Neural progenitor cell (in vitro differentiated cells): ENCODE results near the gene GAB4. TPM values are rescaled to one million over a fixed set of nuclear protein-coding genes. Genes with fewer than 3 reads are reported as not detected.

Experiments used
- DNase-seq: peaks from one replicate; pipeline ENCODE4 v3.0.0-alpha.2; 2016; ENCODE audit warnings: low spot score
- H2AFZ ChIP-seq: fragments of 200-600 bp; sonication (generic); replicated peaks from 2 replicates; pipeline ENCODE4 v1.6.1; 2016; ENCODE audit warnings: antibody characterized with exemption
- H3F3A ChIP-seq: fragments of 200-600 bp; sonication (generic); 2 replicates; pipeline ENCODE4 v1.6.1; 2016; ENCODE audit warnings: antibody characterized with exemption, low read depth
- H3K27ac ChIP-seq: fragments of 200-600 bp; sonication (generic); 2 replicates; pipeline ENCODE4 v1.5.1; 2016; ENCODE audit warnings: mild to moderate bottlenecking
- H3K27me3 ChIP-seq: fragments of 200-600 bp; sonication (generic); 2 replicates; pipeline ENCODE4 v1.6.1; 2016; ENCODE audit warnings: mild to moderate bottlenecking, moderate library complexity
- H3K36me3 ChIP-seq: fragments of 200-600 bp; sonication (generic); 2 replicates; pipeline ENCODE4 v1.5.1; 2016
- H3K4me1 ChIP-seq: fragments of 200-600 bp; sonication (generic); 2 replicates; pipeline ENCODE4 v1.6.1; 2016; ENCODE audit warnings: mixed run types
- H3K4me2 ChIP-seq: fragments of 200-600 bp; sonication (generic); 2 replicates; pipeline ENCODE4 v1.6.1; 2016
- H3K4me3 ChIP-seq: fragments of 200-600 bp; sonication (generic); 2 replicates; pipeline ENCODE4 v1.5.1; 2016
- H3K79me2 ChIP-seq: fragments of 200-600 bp; sonication (generic); 2 replicates; pipeline ENCODE4 v1.6.1; 2016; ENCODE audit warnings: low read depth
- H3K9ac ChIP-seq: fragments of 200-600 bp; sonication (generic); 2 replicates; pipeline ENCODE4 v1.6.1; 2016
- H3K9me3 ChIP-seq: fragments of 200-600 bp; sonication (generic); 2 replicates; pipeline ENCODE4 v1.5.1; 2016; ENCODE audit warnings: low read depth
- H4K20me1 ChIP-seq: fragments of 200-600 bp; sonication (generic); 2 replicates; pipeline ENCODE4 v1.6.1; 2016; ENCODE audit warnings: low read depth
- H3K27ac Mint-ChIP-seq: 3 replicates; pipeline ENCODE4 v1.8.0; 2021; ENCODE audit warnings: mixed read lengths
- H3K27me3 Mint-ChIP-seq: 2 replicates; pipeline ENCODE4 v1.8.0; 2022; ENCODE audit warnings: low read depth, mild to moderate bottlenecking, inconsistent platforms, moderate library complexity, mixed read lengths; ENCODE audit not compliant: insufficient read depth
- H3K36me3 Mint-ChIP-seq: 3 replicates; pipeline ENCODE4 v1.8.0; 2021; ENCODE audit warnings: mixed read lengths
- H3K4me1 Mint-ChIP-seq: 3 replicates; pipeline ENCODE4 v1.8.0; 2021; ENCODE audit warnings: mixed read lengths
- H3K4me3 Mint-ChIP-seq: 3 replicates; pipeline ENCODE4 v1.8.0; 2021; ENCODE audit warnings: mild to moderate bottlenecking, moderate library complexity, mixed read lengths
- H3K9me3 Mint-ChIP-seq: 3 replicates; pipeline ENCODE4 v1.8.0; 2020; ENCODE audit warnings: mixed read lengths
- EZH2 ChIP-seq: fragments of 200-600 bp; sonication (generic); IDR thresholded peaks from 2 replicates; pipeline ENCODE4 v1.6.1; 2017; ENCODE audit warnings: antibody characterized with exemption, mild to moderate bottlenecking, moderate library complexity
- EZH2phosphoT487 ChIP-seq: fragments of 200-600 bp; sonication (generic); IDR thresholded peaks from 2 replicates; pipeline ENCODE4 v1.6.1; 2017; ENCODE audit warnings: antibody characterized with exemption
- total RNA-seq: library from RNA; depleted of rRNA; stranded (reverse); fragments of >200 nt; gene quantifications from 2 replicates; pipeline ENCODE4 v1.2.3, GENCODE V29; 2015; ENCODE audit warnings: low replicate concordance
- TF ChIP-seq, protein P1 (sequence below): fragments of 200-600 bp; sonication (generic); IDR thresholded peaks from 2 replicates; pipeline ENCODE4 v1.5.1; 2017; ENCODE audit warnings: antibody characterized with exemption, mild to moderate bottlenecking

Gene GAB4
- total RNA-seq, 1 donor from 2014 or later = 0.07 TPM

DNA sequence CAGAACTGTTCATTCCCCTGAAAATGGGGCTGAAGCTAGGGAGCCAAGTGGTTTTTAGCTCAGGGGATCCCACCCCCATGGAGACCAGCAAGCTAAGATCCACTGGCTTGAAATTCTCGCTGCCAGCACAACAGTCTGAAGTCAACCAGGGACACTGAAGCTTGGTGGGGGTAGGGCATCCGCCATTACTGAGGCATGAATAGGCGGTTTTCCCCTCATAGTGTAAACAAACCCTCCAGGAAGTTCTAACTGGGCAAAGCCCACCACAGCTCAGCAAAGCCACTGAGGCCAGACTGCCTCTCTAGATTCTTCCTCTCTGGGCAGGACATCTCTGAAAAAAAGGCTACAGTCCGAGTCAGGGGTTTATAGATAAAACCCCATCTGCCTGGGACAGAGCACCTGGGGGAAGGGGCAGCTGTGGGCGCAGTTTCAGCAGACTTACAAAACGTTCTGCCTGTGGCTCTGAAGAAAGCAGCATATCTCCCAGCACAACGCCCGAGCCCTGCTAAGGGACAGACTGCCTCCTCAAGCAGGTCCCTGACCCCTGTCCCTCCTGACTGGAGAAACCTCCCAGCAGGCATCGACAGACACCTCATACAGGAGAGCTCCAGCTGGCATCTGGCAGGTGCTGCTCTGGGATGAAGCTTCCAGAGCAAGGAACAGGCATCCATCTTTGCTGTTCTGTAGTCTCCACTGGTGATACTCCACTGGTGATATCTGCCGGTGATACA is 32.7 kb downstream of the GAB4 start:
- H3K4me1 ChIP-seq = no peaks in the 10 kb centered on the region
- no peak overlapping the region for H3K4me3 ChIP-seq
- Mint-ChIP-seq H3K27me3 (peaks cover 5% of the 10 kb centered on the region), H3K4me3 (no peak overlapping the region), H3K4me1 (no peaks in the 10 kb centered on the region), H3K9me3 (peaks cover 22% of the 10 kb centered on the region), H3K36me3 (no peaks in the 10 kb centered on the region), H3K27ac (no peak overlapping the region)
- H3K9ac ChIP-seq = no peak overlapping the region
- no peak overlapping the region for H2AFZ ChIP-seq
- no peaks in the 10 kb centered on the region for H3K9me3 ChIP-seq
- H3K27ac ChIP-seq = no peak overlapping the region
- no peaks in the 10 kb centered on the region for H3F3A ChIP-seq
- H3K4me2 ChIP-seq = no peak overlapping the region
- TF ChIP-seq EZH2phosphoT487 (no peak), EZH2 (no peak)
- TF ChIP-seq, protein P1, sequence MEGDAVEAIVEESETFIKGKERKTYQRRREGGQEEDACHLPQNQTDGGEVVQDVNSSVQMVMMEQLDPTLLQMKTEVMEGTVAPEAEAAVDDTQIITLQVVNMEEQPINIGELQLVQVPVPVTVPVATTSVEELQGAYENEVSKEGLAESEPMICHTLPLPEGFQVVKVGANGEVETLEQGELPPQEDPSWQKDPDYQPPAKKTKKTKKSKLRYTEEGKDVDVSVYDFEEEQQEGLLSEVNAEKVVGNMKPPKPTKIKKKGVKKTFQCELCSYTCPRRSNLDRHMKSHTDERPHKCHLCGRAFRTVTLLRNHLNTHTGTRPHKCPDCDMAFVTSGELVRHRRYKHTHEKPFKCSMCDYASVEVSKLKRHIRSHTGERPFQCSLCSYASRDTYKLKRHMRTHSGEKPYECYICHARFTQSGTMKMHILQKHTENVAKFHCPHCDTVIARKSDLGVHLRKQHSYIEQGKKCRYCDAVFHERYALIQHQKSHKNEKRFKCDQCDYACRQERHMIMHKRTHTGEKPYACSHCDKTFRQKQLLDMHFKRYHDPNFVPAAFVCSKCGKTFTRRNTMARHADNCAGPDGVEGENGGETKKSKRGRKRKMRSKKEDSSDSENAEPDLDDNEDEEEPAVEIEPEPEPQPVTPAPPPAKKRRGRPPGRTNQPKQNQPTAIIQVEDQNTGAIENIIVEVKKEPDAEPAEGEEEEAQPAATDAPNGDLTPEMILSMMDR = no peak
- H3K79me2 ChIP-seq = no peaks in the 10 kb centered on the region
- H3K27me3 ChIP-seq = no peaks in the 10 kb centered on the region
- H3K36me3 ChIP-seq = no peaks in the 10 kb centered on the region
- DNase-seq = no peak
- H4K20me1 ChIP-seq = no peaks in the 10 kb centered on the region

DNA sequence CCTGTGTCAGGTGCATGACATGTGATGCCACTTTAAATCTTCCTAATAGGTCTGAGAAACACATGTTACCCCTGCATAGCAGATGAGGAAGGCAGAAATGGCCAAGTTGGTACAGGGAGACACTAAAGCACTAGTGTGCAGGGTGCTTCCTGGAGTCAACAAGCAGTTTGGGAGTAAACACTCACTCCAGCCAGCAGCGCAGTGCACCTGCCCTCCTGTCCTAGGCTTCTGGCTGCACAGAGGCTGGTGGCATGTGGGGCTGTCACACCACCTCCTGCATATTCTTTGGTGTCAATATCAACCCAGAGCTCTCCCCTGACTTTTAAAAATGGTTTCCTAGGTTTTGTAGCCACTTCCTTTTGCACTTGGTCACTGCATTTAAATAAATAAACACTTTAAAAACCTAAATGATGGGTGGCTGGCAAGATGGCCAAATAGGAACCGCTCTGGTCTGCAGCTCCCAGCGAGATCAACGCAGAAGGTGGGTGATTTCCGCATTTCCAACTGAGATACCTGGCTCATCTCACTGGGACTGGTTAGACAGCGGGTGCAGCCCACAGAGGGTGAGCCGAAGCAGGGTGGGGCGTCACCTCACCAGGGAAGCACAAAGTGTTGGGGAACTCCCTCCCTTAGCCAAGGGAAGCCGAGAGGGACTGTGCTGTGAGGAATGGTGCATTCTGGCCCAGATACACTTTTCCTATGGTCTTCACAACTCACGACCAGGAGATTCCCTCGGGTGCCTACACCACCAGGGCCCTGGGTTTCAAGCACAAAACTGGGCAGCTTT is 33.5 kb downstream of the GAB4 start:
- H3K27ac Mint-ChIP-seq = no peak overlapping the region
- no peaks in the 10 kb centered on the region for H3F3A ChIP-seq
- no peak overlapping the region for H3K4me3 ChIP-seq
- TF ChIP-seq EZH2phosphoT487 (no peak), EZH2 (no peak)
- TF ChIP-seq, protein P1 = no peak
- no peak overlapping the region for H3K4me3 Mint-ChIP-seq
- no peaks in the 10 kb centered on the region for H3K4me1 ChIP-seq
- H3K9me3 Mint-ChIP-seq = peaks cover 17% of the 10 kb centered on the region
- H3K36me3 ChIP-seq = no peaks in the 10 kb centered on the region
- H3K4me1 Mint-ChIP-seq = no peaks in the 10 kb centered on the region
- H3K9ac ChIP-seq = no peak overlapping the region
- no peaks in the 10 kb centered on the region for H3K9me3 ChIP-seq
- H3K27ac ChIP-seq = no peak overlapping the region
- H3K4me2 ChIP-seq = no peak overlapping the region
- peaks cover 5% of the 10 kb centered on the region for H3K27me3 Mint-ChIP-seq
- H4K20me1 ChIP-seq = no peaks in the 10 kb centered on the region
- no peak for DNase-seq
- no peak overlapping the region for H2AFZ ChIP-seq
- no peaks in the 10 kb centered on the region for H3K79me2 ChIP-seq
- no peaks in the 10 kb centered on the region for H3K27me3 ChIP-seq
- H3K36me3 Mint-ChIP-seq = no peaks in the 10 kb centered on the region

DNA sequence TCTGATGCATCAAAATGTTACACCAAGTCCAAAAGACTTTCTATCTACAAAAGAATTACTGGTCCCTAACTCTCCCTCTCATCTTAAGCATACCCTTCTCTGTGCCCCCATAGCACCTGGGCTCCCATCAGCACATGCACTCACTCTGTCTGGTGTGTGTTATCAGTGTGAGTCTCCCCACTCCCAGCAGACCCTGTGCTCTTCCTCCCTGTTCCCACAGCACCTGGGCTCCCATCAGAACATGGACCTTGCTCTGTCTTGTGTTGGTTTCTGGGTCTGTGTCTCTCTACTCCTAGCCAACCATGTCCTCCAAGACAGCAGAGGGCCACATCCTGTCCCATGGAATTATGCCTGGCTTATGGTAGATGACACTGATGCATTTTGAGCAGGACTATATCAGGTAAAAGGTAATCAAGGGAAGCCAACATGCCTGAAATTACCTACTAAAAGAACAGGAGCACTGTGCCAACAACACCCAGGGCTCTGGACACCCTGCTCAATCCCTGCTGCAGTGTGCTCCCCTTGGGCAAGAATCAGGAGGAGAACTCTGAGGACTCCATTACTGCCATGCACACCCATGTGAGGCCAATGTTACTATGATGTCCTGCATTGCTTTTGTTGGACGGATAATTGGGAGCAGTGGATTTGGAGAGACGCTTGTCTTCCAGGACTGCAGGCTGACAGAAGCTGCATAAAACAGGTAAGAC is 34.3 kb downstream of the GAB4 start:
- no peaks in the 10 kb centered on the region for H3K4me1 Mint-ChIP-seq
- H3K4me3 ChIP-seq = no peak overlapping the region
- no peaks in the 10 kb centered on the region for H4K20me1 ChIP-seq
- no peaks in the 10 kb centered on the region for H3K36me3 ChIP-seq
- H3K4me1 ChIP-seq = no peaks in the 10 kb centered on the region
- H3K36me3 Mint-ChIP-seq = no peaks in the 10 kb centered on the region
- no peaks in the 10 kb centered on the region for H3K9me3 ChIP-seq
- peaks cover 14% of the 10 kb centered on the region for H3K9me3 Mint-ChIP-seq
- no peaks in the 10 kb centered on the region for H3K27me3 ChIP-seq
- no peak overlapping the region for H3K27ac ChIP-seq
- no peaks in the 10 kb centered on the region for H3F3A ChIP-seq
- no peak overlapping the region for H2AFZ ChIP-seq
- H3K27me3 Mint-ChIP-seq = peaks cover 3% of the 10 kb centered on the region
- DNase-seq = no peak
- no peak overlapping the region for H3K4me2 ChIP-seq
- TF ChIP-seq, protein P1 = no peak
- no peak overlapping the region for H3K9ac ChIP-seq
- H3K27ac Mint-ChIP-seq = no peak overlapping the region
- no peaks in the 10 kb centered on the region for H3K79me2 ChIP-seq
- H3K4me3 Mint-ChIP-seq = no peak overlapping the region
